Nephron (organoid): ENCODE results near the gene YAP1.

ENCODE experiments used
- H3K27ac Mint-ChIP-seq, 3 experiments: 2 replicates each; pipeline ENCODE4 v1.8.0; 2020; ENCODE audit warnings: mixed read lengths in 3 of 3, mild to moderate bottlenecking in 2 of 3, moderate library complexity in 1 of 3
- H3K27me3 Mint-ChIP-seq: 2 replicates; pipeline ENCODE4 v1.8.0; 2021; ENCODE audit warnings: low read depth, mild to moderate bottlenecking, moderate library complexity, mixed read lengths
- H3K36me3 Mint-ChIP-seq: 2 replicates; pipeline ENCODE4 v1.8.0; 2020; ENCODE audit warnings: low read depth, mixed read lengths
- H3K4me1 Mint-ChIP-seq: 2 replicates; pipeline ENCODE4 v1.8.0; 2020; ENCODE audit warnings: mixed read lengths
- H3K4me3 Mint-ChIP-seq, 3 experiments: 2 replicates each; pipeline ENCODE4 v1.8.0; 2020; ENCODE audit warnings: mild to moderate bottlenecking in 3 of 3, mixed read lengths in 3 of 3, moderate library complexity in 2 of 3
- H3K9me3 Mint-ChIP-seq: 2 replicates; pipeline ENCODE4 v1.8.0; 2020; ENCODE audit warnings: mixed read lengths
- CTCF ChIP-seq, 3 experiments: fragments of 200-600 bp; sonication (generic); IDR thresholded peaks; one replicate each; pipeline ENCODE4 v1.5.0; 2021; ENCODE audit warnings: antibody characterized with exemption in 3 of 3; ENCODE audit not compliant: unreplicated experiment in 3 of 3

Gene YAP1

GRCh38 chr11:102177974-102178631 is 67.9 kb downstream of the YAP1 start:
- Mint-ChIP-seq H3K9me3 (no peaks in the 10 kb centered on the region), H3K27me3 (no peaks in the 10 kb centered on the region), H3K27ac (peak overlapping the region; percentile 18 to 34 (median 20)), H3K4me1 (peaks cover 3% of the 10 kb centered on the region), H3K4me3 (no peak overlapping the region), H3K36me3 (peaks cover 73% of the 10 kb centered on the region)
- TF ChIP-seq CTCF (IDR thresholded peaks at IDR 0.05; ENCODE audit: unreplicated experiment in 3 of 3): no peak

DNA sequence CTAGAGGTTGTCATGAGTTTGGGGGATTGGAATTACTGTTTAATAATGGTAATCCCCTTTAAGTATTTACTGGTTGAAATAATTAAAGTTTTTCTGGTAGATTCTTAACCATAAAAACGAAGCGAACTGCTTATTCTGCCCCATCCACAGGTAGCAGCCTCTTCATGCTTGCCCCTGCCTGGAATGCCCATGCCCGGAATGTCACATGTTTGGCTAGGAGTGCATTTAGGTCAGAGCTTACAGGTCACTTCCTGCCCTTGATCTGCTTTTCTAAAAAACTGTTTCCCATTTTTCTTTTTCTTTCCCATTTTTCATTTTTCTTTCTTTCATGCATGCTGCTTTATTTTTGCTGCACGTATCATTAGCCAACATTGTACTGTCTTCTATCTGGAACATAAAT is 69.1 kb downstream of the YAP1 start:
- peaks cover 10% of the 10 kb centered on the region for H3K4me1 Mint-ChIP-seq
- TF ChIP-seq CTCF (IDR thresholded peaks at IDR 0.05; ENCODE audit: unreplicated experiment in 3 of 3): no peak
- H3K27ac Mint-ChIP-seq: peak overlapping the region in 1 of 3 experiments; percentile 9
- H3K36me3 Mint-ChIP-seq: peaks cover 76% of the 10 kb centered on the region
- no peaks in the 10 kb centered on the region for H3K9me3 Mint-ChIP-seq
- no peaks in the 10 kb centered on the region for H3K27me3 Mint-ChIP-seq
- H3K4me3 Mint-ChIP-seq: no peak overlapping the region

DNA sequence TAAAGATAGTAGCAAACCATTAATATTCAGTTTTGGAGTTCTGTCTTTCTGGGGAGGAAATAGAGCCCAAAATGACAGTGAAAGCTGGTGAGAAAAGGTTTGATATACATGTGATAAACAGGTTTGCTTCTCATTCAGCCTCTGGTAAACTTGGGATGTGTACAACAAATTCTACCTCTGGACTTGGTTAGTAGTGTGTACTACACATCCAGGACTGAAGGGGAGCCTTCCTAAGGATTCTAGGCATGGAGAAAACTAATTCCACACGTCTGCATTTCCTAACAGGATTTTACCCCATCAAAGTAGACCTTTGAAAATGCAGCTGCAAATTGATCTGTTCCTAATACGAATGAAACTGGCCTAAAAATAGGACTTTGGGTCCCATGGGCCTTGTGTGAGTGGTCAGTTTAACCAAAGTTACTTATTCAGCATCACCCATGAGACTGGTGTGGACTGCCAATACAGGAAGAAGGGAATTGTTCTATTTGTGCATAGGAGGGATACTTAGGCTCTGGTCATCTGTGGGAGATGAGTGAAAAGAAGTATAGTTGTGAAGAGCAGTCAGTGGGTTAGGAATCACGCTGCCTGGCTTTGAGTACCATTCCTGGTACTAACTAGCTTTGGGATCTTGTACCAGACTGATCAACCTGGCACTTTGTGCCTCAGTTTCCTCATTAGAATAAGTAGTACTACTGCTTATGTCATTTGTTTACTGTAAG is 74.2 kb downstream of the YAP1 start:
- H3K4me1 Mint-ChIP-seq: peaks cover 44% of the 10 kb centered on the region
- H3K4me3 Mint-ChIP-seq: no peak overlapping the region
- no peaks in the 10 kb centered on the region for H3K27me3 Mint-ChIP-seq
- peak overlapping the region; percentile 78 to 91 (median 89) for H3K27ac Mint-ChIP-seq
- peaks cover 34% of the 10 kb centered on the region for H3K36me3 Mint-ChIP-seq
- no peaks in the 10 kb centered on the region for H3K9me3 Mint-ChIP-seq
- TF ChIP-seq CTCF (IDR thresholded peaks at IDR 0.05; ENCODE audit: unreplicated experiment in 3 of 3): no peak

DNA sequence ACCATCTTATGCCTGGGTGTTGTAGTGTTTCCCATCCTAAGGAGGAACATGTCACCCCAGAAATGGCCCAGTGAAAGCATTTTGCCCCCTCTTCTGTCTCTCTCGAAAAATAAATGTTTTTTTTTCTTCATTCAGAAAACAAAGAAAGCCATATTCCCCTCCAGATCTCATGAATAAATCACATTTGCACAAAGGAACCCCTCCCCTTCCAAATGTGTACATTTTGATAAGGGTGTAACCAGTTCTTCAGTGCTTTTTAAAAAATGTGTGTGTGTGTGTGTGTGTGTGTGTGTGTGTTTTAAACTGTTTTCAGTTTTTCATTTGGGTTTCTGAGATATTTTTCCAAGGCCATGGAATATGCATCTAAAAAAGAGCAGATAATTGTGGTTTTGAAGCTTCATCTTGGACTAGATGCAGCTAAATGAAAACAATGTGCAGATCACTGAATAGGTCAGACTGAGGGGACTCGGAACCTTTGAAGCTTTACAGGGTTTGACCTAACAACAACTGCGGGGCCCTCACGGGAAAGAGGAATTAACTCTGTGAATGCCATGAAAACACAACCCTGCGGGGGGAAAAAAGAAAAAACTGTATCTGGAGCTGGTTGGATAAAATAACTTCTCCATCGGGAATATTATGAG is 76.4 kb downstream of the YAP1 start:
- H3K4me3 Mint-ChIP-seq: peak overlapping the region; percentile 57 to 61 (median 61)
- peaks cover 49% of the 10 kb centered on the region for H3K4me1 Mint-ChIP-seq
- no peak for TF ChIP-seq CTCF (IDR thresholded peaks at IDR 0.05; ENCODE audit: unreplicated experiment in 3 of 3)
- peak overlapping the region; percentile 86 to 91 (median 89) for H3K27ac Mint-ChIP-seq
- H3K27me3 Mint-ChIP-seq: no peaks in the 10 kb centered on the region
- H3K36me3 Mint-ChIP-seq: peaks cover 28% of the 10 kb centered on the region
- no peaks in the 10 kb centered on the region for H3K9me3 Mint-ChIP-seq

DNA sequence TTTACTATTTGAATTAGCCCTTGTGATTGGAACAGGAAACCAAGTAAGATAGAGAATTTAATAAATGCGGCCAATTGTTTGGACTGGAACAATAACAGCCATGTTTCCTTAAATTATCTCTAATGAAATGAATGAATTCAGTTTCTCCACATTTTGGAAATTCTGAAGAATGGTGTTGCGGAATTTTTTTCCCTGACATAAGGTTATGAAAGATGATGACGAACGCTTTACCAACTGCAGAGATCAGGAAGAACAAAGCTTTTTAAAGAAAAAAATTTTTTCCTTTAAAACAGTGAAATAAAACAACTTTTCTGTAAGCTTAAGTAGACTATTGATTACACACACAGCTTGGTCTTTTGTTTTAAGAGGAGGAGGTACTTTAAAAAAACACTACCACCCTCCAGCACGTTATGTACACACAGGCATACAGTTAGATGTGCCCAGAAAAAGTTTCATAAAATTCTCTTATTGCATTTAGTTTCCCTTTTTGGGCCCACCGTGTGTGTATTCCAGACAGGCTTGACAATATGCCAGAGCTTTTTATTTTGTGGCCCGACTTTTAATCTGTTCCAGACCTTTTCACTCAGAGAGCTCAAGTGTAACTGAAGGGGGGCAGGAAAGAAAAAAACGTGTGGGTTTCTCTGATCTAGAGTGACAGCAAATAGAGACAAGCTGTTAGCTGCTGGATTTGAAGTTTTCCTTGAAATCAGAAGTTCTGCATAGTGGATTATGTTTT is 77.3 kb downstream of the YAP1 start:
- Mint-ChIP-seq H3K9me3 (no peaks in the 10 kb centered on the region), H3K27me3 (no peaks in the 10 kb centered on the region), H3K27ac (peak overlapping the region; percentile 86 to 91 (median 89)), H3K4me1 (peaks cover 58% of the 10 kb centered on the region), H3K36me3 (peaks cover 30% of the 10 kb centered on the region), H3K4me3 (peak overlapping the region; percentile 58 to 74 (median 63))
- TF ChIP-seq CTCF (IDR thresholded peaks at IDR 0.05; ENCODE audit: unreplicated experiment in 3 of 3): no peak
